Peyer's patch (tissue), 4 donors: ENCODE measurements around the gene GARIN5A.

Experiments used
- POLR2A ChIP-seq, 2 donors: fragments of 450-650 bp; IDR thresholded peaks; one replicate each; pipeline ENCODE4 v1.5.1; 2017; ENCODE audit warnings: antibody characterized with exemption in 2 of 2, mild to moderate bottlenecking in 2 of 2, moderate library complexity in 2 of 2
- TF ChIP-seq, protein P1 (sequence below), 6 experiments: fragments of 450-650 bp in 4 of 6; fragments of 200-600 bp in 2 of 6; sonication (generic) in 1 of 6; IDR thresholded peaks; one replicate each; pipeline ENCODE4 v1.5.1; 2017 to 2019; ENCODE audit warnings: antibody characterized with exemption in 6 of 6, mild to moderate bottlenecking in 3 of 6, moderate library complexity in 1 of 6

DNA sequence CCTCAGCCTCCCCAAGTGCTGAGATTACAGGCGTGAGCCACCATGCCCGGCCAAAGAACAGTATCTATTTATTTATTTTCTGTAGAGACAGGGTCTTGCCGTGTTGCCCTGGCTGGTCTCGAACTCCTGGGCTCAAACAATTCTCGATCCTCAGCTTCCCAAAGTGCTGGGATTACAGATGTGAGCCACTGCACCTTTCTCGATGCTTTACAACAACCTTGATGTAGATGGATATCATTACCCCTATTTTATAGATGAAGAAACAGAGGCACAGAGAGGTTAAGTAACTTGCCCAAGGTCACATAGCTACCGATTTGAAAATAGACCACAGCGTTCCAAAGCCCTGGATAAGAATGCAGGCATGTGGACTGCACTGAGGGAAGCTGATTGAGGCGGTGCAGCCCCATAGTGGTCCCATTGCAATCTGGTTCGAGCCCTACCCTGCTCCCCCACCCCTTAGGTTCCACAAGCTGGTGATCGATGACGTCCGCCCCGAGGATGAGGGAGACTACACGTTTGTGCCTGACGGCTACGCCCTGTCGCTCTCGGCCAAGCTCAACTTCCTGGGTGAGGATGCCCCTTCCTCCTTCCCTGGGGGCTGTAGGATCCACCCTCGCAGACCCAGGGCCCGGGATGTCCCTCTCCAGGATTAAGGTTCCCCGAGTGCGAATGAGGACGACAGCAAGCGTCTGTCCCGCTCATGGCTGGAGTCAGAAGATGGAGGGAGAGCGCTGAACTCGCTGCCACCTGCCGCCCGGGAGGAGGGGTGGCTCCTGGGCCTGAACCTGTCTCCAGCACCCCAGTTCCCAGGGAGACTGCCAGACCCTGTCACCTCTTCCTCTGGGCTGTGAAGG lies 26.1 kb downstream of the GARIN5A start:
- TF ChIP-seq POLR2A (IDR thresholded peaks at IDR 0.05) = no peak
- TF ChIP-seq, protein P1, sequence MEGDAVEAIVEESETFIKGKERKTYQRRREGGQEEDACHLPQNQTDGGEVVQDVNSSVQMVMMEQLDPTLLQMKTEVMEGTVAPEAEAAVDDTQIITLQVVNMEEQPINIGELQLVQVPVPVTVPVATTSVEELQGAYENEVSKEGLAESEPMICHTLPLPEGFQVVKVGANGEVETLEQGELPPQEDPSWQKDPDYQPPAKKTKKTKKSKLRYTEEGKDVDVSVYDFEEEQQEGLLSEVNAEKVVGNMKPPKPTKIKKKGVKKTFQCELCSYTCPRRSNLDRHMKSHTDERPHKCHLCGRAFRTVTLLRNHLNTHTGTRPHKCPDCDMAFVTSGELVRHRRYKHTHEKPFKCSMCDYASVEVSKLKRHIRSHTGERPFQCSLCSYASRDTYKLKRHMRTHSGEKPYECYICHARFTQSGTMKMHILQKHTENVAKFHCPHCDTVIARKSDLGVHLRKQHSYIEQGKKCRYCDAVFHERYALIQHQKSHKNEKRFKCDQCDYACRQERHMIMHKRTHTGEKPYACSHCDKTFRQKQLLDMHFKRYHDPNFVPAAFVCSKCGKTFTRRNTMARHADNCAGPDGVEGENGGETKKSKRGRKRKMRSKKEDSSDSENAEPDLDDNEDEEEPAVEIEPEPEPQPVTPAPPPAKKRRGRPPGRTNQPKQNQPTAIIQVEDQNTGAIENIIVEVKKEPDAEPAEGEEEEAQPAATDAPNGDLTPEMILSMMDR (IDR thresholded peaks at IDR 0.05) = no peak
